Measurements from ENCODE around the gene SEMA6C.
"Not testable (repeated sequence)": the region's sequence is repeated elsewhere in the genome, so short reads cannot be mapped to it uniquely, and the experiment has no call there.

The SEMA6C gene

DNA sequence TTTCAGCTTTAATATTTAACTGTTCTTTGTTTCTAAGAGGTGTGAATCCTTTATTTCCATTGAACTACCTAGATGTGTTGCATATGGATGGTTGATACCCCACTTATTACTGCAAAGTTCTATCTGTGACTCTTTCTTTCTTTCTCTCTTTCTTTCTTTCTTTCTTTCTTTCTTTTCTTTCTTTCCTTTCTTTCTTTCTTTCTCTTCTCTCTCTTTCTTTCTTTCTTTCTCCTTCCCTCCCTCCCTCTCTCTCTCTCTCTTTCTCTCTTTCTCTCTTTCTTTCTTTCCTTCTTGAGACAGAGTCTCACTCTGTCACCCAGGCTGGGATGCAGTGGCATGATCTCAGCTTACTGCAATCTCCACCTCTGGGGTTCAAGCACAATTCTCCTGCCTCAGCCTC lies 41.8 kb downstream of the SEMA6C start:
- no peak overlapping the region for H3K4me3 ChIP-seq
- H3K9me3 ChIP-seq = no peaks in the 10 kb centered on the region
- H3K9ac ChIP-seq = no peak overlapping the region
- H3K27me3 ChIP-seq = no peaks in the 10 kb centered on the region
- H3K27ac ChIP-seq = no peak overlapping the region
- no peak overlapping the region for H3K4me2 ChIP-seq
- no peaks in the 10 kb centered on the region for H3K4me1 ChIP-seq
- H3K36me3 ChIP-seq = peaks cover 6% of the 10 kb centered on the region; the same call in 1 of the 2 replicates
- no peaks in the 10 kb centered on the region for H4K20me1 ChIP-seq
- TF ChIP-seq Cebpa-rat (IDR thresholded peaks at IDR 0.05) = no peak

DNA sequence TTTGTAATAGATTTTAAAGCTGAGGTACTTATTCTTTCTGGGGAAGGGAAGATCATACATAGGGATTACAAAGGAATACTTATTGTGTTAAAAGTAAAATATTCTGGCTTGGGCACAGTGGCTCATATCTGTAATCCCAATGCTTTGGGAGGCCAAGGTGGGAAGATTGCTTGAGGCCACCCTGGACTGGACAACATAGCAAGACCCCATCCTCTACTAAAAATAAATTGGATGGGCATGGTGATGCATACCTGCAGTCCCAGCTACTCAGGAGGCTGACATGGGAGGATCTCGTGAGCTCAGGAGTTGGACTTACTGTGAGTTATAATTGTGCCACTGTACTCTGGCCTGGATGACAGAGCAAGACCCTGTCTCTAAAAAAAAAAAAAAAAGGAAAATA lies 48.3 kb downstream of the SEMA6C start:
- no peaks in the 10 kb centered on the region for H3K27me3 ChIP-seq
- H3K27ac ChIP-seq = no peak overlapping the region
- no peak overlapping the region for H3K4me2 ChIP-seq

DNA sequence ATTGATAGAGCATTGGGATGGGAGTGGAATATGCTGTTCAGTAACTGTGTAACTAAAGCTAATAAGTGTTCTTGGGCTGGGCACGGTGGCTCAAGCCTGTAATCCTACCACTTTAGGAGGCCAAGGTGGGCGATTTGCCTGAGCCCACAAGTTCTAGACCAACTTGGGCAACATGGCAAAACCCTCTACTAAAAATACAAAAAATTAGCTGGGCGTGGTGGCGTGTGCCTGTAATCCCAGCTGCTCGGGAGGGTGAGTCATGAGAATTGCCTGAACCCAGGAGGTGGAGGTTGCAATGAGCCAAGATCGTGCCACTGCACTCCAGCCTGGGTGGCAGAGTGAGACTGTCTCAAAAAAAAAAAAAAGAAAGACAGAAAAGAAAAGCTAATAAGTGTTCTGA lies 49.0 kb downstream of the SEMA6C start:
- H3K9me3 ChIP-seq, H3K4me1 ChIP-seq, H3K36me3 ChIP-seq, H3K27ac ChIP-seq, H3K4me3 ChIP-seq, H3K4me2 ChIP-seq, H3K9ac ChIP-seq, H3K27me3 ChIP-seq, H4K20me1 ChIP-seq: not testable (repeated sequence)

More for the DNA sequence above, 48.3 kb downstream of the SEMA6C start:
- Histone ChIP-seq H3K4me1 (no peaks in the 10 kb centered on the region), H3K9me3 (no peaks in the 10 kb centered on the region), H4K20me1 (no peaks in the 10 kb centered on the region), H3K36me3 (no peaks in the 10 kb centered on the region), H3K4me3 (no peak overlapping the region), H3K9ac (no peak overlapping the region)
- no peak for TF ChIP-seq Cebpa-rat (IDR thresholded peaks at IDR 0.05)

DNA sequence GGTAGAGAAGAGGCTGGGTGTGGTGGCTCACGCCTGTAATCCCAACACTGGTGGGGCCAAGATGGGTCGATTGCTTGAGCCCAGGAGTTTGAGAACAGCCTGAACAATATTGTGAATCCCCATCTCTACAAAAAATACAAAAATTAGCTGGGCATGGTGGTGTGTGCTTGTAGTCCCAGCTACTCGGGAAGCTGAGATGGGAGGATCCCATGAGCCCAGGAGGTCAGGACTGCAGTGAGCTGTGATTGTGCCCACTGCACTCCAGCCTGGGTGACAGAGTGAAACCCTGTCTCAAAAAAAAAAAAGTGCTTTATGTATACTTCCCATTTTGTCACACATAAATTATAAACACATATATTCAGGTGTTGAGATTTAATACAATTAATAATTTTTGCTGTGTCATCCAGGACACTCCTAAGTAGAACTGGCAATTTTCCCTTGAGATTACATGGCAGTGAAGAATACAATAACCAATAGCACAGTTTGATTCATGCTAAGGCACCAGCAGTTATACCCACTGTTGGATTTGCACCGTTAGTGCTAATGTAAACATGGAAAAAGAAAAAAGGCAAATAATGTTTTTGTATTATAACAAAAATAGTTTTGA lies 60.4 kb downstream of the SEMA6C start:
- H3K4me1 ChIP-seq = peaks cover 11% of the 10 kb centered on the region
- TF ChIP-seq Cebpa-rat (IDR thresholded peaks at IDR 0.05) = no peak
- H3K9ac ChIP-seq = no peak overlapping the region
- H4K20me1 ChIP-seq = no peaks in the 10 kb centered on the region
- no peaks in the 10 kb centered on the region for H3K27me3 ChIP-seq
- H3K36me3 ChIP-seq = peaks cover 6% of the 10 kb centered on the region; the same call in 1 of the 2 replicates
- H3K27ac ChIP-seq = no peak overlapping the region
- no peaks in the 10 kb centered on the region for H3K9me3 ChIP-seq
- no peak overlapping the region for H3K4me3 ChIP-seq
- H3K4me2 ChIP-seq = no peak overlapping the region

All from BLaER1 (cell line).